GM12875 (cell line): ENCODE measurements around the gene RIOK1.

Source experiments
- H3K4me3 ChIP-seq: one replicate; pipeline ENCODE4 v1.5.1; 2011; ENCODE audit warnings: low read depth, low read length, control low read depth
- CTCF ChIP-seq: IDR thresholded peaks from 2 replicates; pipeline ENCODE4 v1.5.1; 2011; ENCODE audit warnings: low read depth, mild to moderate bottlenecking, control low read depth, inconsistent platforms, low read length, moderate library complexity, borderline replicate concordance; ENCODE audit not compliant: insufficient read depth

The RIOK1 gene

GRCh38 chr6:7421066-7421465 lies 31.5 kb downstream of the RIOK1 start:
- no peak for TF ChIP-seq CTCF
- H3K4me3 ChIP-seq = no peak overlapping the region

- TF ChIP-seq CTCF = no peak
- no peak overlapping the region for H3K4me3 ChIP-seq
Observed at GRCh38 chr6:7424058-7424457, 34.5 kb downstream of the RIOK1 start.

GRCh38 chr6:7424967-7425807 lies 35.6 kb downstream of the RIOK1 start:
- TF ChIP-seq CTCF = 0 out of 2 replicates have a peak, but pooled peaks have one; percentile 5

GRCh38 chr6:7425808-7426190 lies 36.2 kb downstream of the RIOK1 start:
- no peak for TF ChIP-seq CTCF

More at GRCh38 chr6:7424967-7425807, 35.6 kb downstream of the RIOK1 start:
- no peak overlapping the region for H3K4me3 ChIP-seq

GRCh38 chr6:7426447-7427169 lies 37.0 kb downstream of the RIOK1 start:
- TF ChIP-seq CTCF = no peak

More at GRCh38 chr6:7425808-7426190, 36.2 kb downstream of the RIOK1 start:
- no peak overlapping the region for H3K4me3 ChIP-seq

GRCh38 chr6:7431313-7431673 lies 41.7 kb downstream of the RIOK1 start:
- no peak for TF ChIP-seq CTCF
- H3K4me3 ChIP-seq = no peak overlapping the region

More at GRCh38 chr6:7426447-7427169, 37.0 kb downstream of the RIOK1 start:
- no peak overlapping the region for H3K4me3 ChIP-seq

- no peak overlapping the region for H3K4me3 ChIP-seq
- TF ChIP-seq CTCF = no peak
Observed at GRCh38 chr6:7431674-7432390, 42.2 kb downstream of the RIOK1 start.
